HepG2 (cell line): Measurements from ENCODE around the gene PFAS. TPM values are rescaled to one million over a fixed set of nuclear protein-coding genes. Genes with fewer than 3 reads are reported as not detected.
A peak's percentile ranks its signal among the peaks of the same experiment; 100 is the strongest.

Experiments used
- CHD2 ChIP-seq: IDR thresholded peaks from 2 replicates; pipeline ENCODE4 v1.6.1; 2011; ENCODE audit warnings: low read depth, low read length, improper control_type of control experiment
- FUBP1 ChIP-seq: sonication (generic); formaldehyde crosslinking; IDR thresholded peaks from 2 replicates; pipeline ENCODE4 v1.5.1; 2020; ENCODE audit warnings: missing genetic modification reagents, mild to moderate bottlenecking, borderline replicate concordance
- HMG20B ChIP-seq: conservative IDR thresholded peaks from 2 replicates; pipeline ENCODE4 v1.6.1; 2016; ENCODE audit warnings: missing genetic modification reagents, missing compliant biosample characterization
- HNF1A ChIP-seq, 2 experiments: sonication (generic) in 1 of 2; formaldehyde crosslinking in 1 of 2; IDR thresholded peaks; 2 replicates each; pipeline versions ENCODE4 v1.4.0 to v1.6.1; 2016 to 2020; ENCODE audit warnings: borderline replicate concordance in 1 of 2, low read depth in 1 of 2, mild to moderate bottlenecking in 1 of 2, missing genetic modification reagents in 1 of 2
- SMC3 ChIP-seq: IDR thresholded peaks from 2 replicates; pipeline ENCODE4 v1.6.1; 2011; ENCODE audit warnings: low read length, improper control_type of control experiment
- SNAPC2 ChIP-seq: sonication (generic); formaldehyde crosslinking; IDR thresholded peaks from 2 replicates; pipeline ENCODE4 v1.8.1; 2022; ENCODE audit warnings: mild to moderate bottlenecking, missing genetic modification reagents
- ZNF142 ChIP-seq: sonication (generic); formaldehyde crosslinking; IDR thresholded peaks from 2 replicates; pipeline ENCODE4 v1.4.0; 2020; ENCODE audit warnings: missing genetic modification reagents
- ZNF230 ChIP-seq: sonication (generic); formaldehyde crosslinking; IDR thresholded peaks from 2 replicates; pipeline ENCODE4 v1.4.0; 2020; ENCODE audit warnings: mild to moderate bottlenecking, missing genetic modification reagents
- ZNF337 ChIP-seq: sonication (generic); formaldehyde crosslinking; IDR thresholded peaks from 2 replicates; pipeline ENCODE4 v1.5.1; 2020; ENCODE audit warnings: missing genetic modification reagents, low read depth, mild to moderate bottlenecking, borderline replicate concordance
- ZNF343 ChIP-seq: sonication (generic); formaldehyde crosslinking; IDR thresholded peaks from 2 replicates; pipeline ENCODE4 v1.4.0; 2020; ENCODE audit warnings: mild to moderate bottlenecking, missing genetic modification reagents
- ZNF597 ChIP-seq: sonication (generic); formaldehyde crosslinking; IDR thresholded peaks from 2 replicates; pipeline ENCODE4 v1.5.0; 2020; ENCODE audit warnings: missing genetic modification reagents
- polyA plus RNA-seq, 8 experiments: library from polyadenylated mRNA; depleted of rRNA in 3 of 8; stranded (reverse) in 7 of 8; unstranded in 1 of 8; fragments of >200 nt; fragmentation: Illumina TruSeq in 4 of 8; extraction: Trizol in 4 of 8; gene quantifications; 2 replicates each; pipeline versions ENCODE4 v1.2.1 to v1.2.3, GENCODE V29; 2011 to 2016; ENCODE audit warnings: low read depth in 4 of 8, missing spikeins in 1 of 8, mixed read lengths in 1 of 8; ENCODE audit not compliant: insufficient read depth in 1 of 8
- total RNA-seq, 5 experiments: library from RNA; depleted of rRNA; stranded (reverse); fragments of >200 nt; fragmentation: Illumina TruSeq; extraction: Trizol; gene quantifications; 2 replicates each; pipeline ENCODE4 v1.2.3, GENCODE V29; 2016; ENCODE audit warnings: low read depth in 1 of 5
- TF ChIP-seq, protein P1 (sequence below): sonication (generic); formaldehyde crosslinking; IDR thresholded peaks from 2 replicates; pipeline ENCODE4 v1.9.0; 2021; ENCODE audit warnings: missing genetic modification reagents, borderline replicate concordance

The PFAS gene
- total and polyA plus RNA-seq, 2 of the 13 experiments (the other 11 are each of a cell fraction or from before 2014, with no cell fraction given): 49.4 to 58.2 TPM

GRCh38 chr17:8300627-8301242, 51.6 kb downstream of the PFAS start (continued):
- TF ChIP-seq ZNF142 (CRISPR knock-in tag) (no peak), SNAPC2 (CRISPR knock-in tag) (no peak), HNF1A (IDR thresholded peaks at IDR 0.05; ENCODE audit: low read depth) (no peak), HNF1A (CRISPR knock-in tag; IDR thresholded peaks at IDR 0.05; ENCODE audit: borderline replicate concordance) (no peak), SMC3 (peak; percentile 94), ZNF337 (CRISPR knock-in tag) (no peak), FUBP1 (CRISPR knock-in tag) (no peak), CHD2 (no peak), ZNF230 (CRISPR knock-in tag) (0 out of 2 replicates have a peak, but pooled peaks have one; percentile 28), ZNF343 (CRISPR knock-in tag) (0 out of 2 replicates have a peak, but pooled peaks have one; percentile 38), ZNF597 (no peak), HMG20B (no peak)
- TF ChIP-seq, protein P1, sequence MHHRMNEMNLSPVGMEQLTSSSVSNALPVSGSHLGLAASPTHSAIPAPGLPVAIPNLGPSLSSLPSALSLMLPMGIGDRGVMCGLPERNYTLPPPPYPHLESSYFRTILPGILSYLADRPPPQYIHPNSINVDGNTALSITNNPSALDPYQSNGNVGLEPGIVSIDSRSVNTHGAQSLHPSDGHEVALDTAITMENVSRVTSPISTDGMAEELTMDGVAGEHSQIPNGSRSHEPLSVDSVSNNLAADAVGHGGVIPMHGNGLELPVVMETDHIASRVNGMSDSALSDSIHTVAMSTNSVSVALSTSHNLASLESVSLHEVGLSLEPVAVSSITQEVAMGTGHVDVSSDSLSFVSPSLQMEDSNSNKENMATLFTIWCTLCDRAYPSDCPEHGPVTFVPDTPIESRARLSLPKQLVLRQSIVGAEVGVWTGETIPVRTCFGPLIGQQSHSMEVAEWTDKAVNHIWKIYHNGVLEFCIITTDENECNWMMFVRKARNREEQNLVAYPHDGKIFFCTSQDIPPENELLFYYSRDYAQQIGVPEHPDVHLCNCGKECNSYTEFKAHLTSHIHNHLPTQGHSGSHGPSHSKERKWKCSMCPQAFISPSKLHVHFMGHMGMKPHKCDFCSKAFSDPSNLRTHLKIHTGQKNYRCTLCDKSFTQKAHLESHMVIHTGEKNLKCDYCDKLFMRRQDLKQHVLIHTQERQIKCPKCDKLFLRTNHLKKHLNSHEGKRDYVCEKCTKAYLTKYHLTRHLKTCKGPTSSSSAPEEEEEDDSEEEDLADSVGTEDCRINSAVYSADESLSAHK (CRISPR knock-in tag): no peak
